Sigmoid colon (tissue), 7 donors: ENCODE measurements around the gene COL4A2. TPM values are rescaled to one million over a fixed set of nuclear protein-coding genes. Genes with fewer than 3 reads are reported as not detected.
A peak's percentile ranks its signal among the peaks of the same experiment; 100 is the strongest.
"Not testable (repeated sequence)": the region's sequence is repeated elsewhere in the genome, so short reads cannot be mapped to it uniquely, and the experiment has no call there.

ENCODE experiments used
- DNase-seq: peaks from one replicate; pipeline ENCODE4 v3.0.0-alpha.2; 2019
- H3K27ac ChIP-seq, 4 donors: fragments of 200-600 bp; sonication (generic); one replicate each; pipeline ENCODE4 v1.5.1; 2016 to 2019; ENCODE audit warnings: mild to moderate bottlenecking in 1 of 4
- H3K27me3 ChIP-seq, 3 donors: fragments of 200-600 bp; sonication (generic); one replicate each; pipeline ENCODE4 v1.5.1; 2019; ENCODE audit warnings: mild to moderate bottlenecking in 1 of 3
- H3K36me3 ChIP-seq, 4 donors: fragments of 200-600 bp; sonication (generic); one replicate each; pipeline ENCODE4 v1.5.1; 2016 to 2019
- H3K4me1 ChIP-seq, 4 donors: fragments of 200-600 bp; sonication (generic); one replicate each; pipeline ENCODE4 v1.5.1; 2017 to 2019
- H3K4me3 ChIP-seq, 4 donors: fragments of 200-600 bp; sonication (generic); one replicate each; pipeline ENCODE4 v1.5.1; 2017 to 2019; ENCODE audit warnings: mild to moderate bottlenecking in 2 of 4, moderate library complexity in 1 of 4
- H3K9me3 ChIP-seq, 4 donors: fragments of 200-600 bp in 3 of 4; sonication (generic) in 3 of 4; one replicate each; pipeline versions ENCODE4 v1.5.1 to v1.6.1; 2013 to 2019
- CTCF ChIP-seq, 4 experiments: fragments of 450-650 bp in 3 of 4; fragments of 200-600 bp in 1 of 4; IDR thresholded peaks; one replicate each; pipeline ENCODE4 v1.5.1; 2016 to 2019; ENCODE audit warnings: antibody characterized with exemption in 4 of 4, mild to moderate bottlenecking in 3 of 4, moderate library complexity in 2 of 4
- EP300 ChIP-seq, 4 donors: sonication (generic); formaldehyde crosslinking; IDR thresholded peaks; one replicate each; pipeline ENCODE4 v1.6.1; 2017; ENCODE audit warnings: antibody characterized with exemption in 4 of 4
- POLR2A ChIP-seq, 2 donors: fragments of 450-650 bp; IDR thresholded peaks; one replicate each; pipeline ENCODE4 v1.6.1; 2016; ENCODE audit warnings: antibody characterized with exemption in 2 of 2, mild to moderate bottlenecking in 2 of 2, moderate library complexity in 2 of 2
- POLR2AphosphoS5 ChIP-seq, 4 donors: sonication (generic); formaldehyde crosslinking; IDR thresholded peaks; one replicate each; pipeline ENCODE4 v1.6.1; 2017; ENCODE audit warnings: antibody characterized with exemption in 4 of 4
- WGBS, 2 donors: extraction: QIAGEN DNeasy Blood & Tissue Kit; methylation state at CpG; one replicate each; pipeline ENCODE4 v1.1.7; 2013; 5-methylcytosine and 5-hydroxymethylcytosine counted together
- intact Hi-C: fragments of 100-400 bp; cut with DNase I; formaldehyde crosslinking; loops from one replicate; pipeline ENCODE4 v1.15.1; 2023
- polyA plus RNA-seq, 3 donors: library from polyadenylated mRNA; stranded (reverse); fragments of 200-250 nt; gene quantifications; one replicate each; pipeline ENCODE4 v1.2.3, GENCODE V29; 2013
- total RNA-seq, 4 donors: library from RNA; depleted of rRNA; stranded (reverse); fragments of >200 nt; gene quantifications; one replicate each; pipeline ENCODE4 v1.1.0, GENCODE V29; 2016
- donor health status: healthy with polysubstance abuse.
- donor health status: Bipolar disorder and iron deficiency.
- donor health status: healthy.

Gene COL4A2
- total and polyA plus RNA-seq, 7 donors = 24.0 to 1,039 (median 306) TPM

DNA sequence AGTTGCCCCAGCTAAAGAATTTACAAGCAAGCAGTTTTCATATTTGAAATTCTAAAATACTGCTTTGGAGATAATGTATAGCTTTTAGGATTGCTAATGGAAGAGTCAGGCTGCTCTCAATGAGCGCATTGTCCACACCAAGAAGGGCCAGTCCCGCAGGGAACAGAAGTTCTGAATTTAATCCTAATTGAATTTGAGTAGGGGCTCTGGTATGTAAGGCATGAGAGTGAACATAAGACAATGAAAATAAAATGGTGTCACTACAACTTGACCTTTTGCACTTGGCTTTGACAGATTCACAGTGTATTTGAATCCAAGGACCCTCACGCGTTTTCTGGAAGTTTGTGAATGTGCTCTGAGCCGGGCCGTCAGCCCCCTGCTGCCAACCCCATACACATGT, 221.8 kb downstream of the COL4A2 start:
- H3K4me3 ChIP-seq = no peak overlapping the region
- no peaks in the 10 kb centered on the region for H3K36me3 ChIP-seq
- TF ChIP-seq POLR2AphosphoS5 (IDR thresholded peaks at IDR 0.05) (no peak), CTCF (IDR thresholded peaks at IDR 0.05) (no peak), EP300 (IDR thresholded peaks at IDR 0.05) (no peak), POLR2A (IDR thresholded peaks at IDR 0.05) (no peak)
- no peak for DNase-seq
- H3K27ac ChIP-seq = peak overlapping the region in 3 of 4 donors; percentile 57 to 74 (median 72)
- intact Hi-C loops = no loop called here
- 92 to 96% methylated on average over 6 of the region's 6 CpGs for WGBS, 2 donors
- no peaks in the 10 kb centered on the region for H3K27me3 ChIP-seq
- H3K9me3 ChIP-seq = no peaks in the 10 kb centered on the region
- H3K4me1 ChIP-seq = peaks cover 0 to 60% (median 34%) of the 10 kb centered on the region in 4 donors

- H3K4me1 ChIP-seq = peaks cover 0 to 52% (median 28%) of the 10 kb centered on the region in 4 donors
- H3K9me3 ChIP-seq = no peaks in the 10 kb centered on the region
- no peak overlapping the region for H3K4me3 ChIP-seq
- no peaks in the 10 kb centered on the region for H3K36me3 ChIP-seq
- intact Hi-C loops = no loop called here
- TF ChIP-seq POLR2A (IDR thresholded peaks at IDR 0.05) (no peak), EP300 (IDR thresholded peaks at IDR 0.05) (no peak), POLR2AphosphoS5 (IDR thresholded peaks at IDR 0.05) (no peak), CTCF (IDR thresholded peaks at IDR 0.05) (no peak)
- 91% methylated on average over 19 of the region's 23 CpGs for WGBS, 2 donors
- no peaks in the 10 kb centered on the region for H3K27me3 ChIP-seq
- peak; percentile 63 for DNase-seq
- H3K27ac ChIP-seq = peak overlapping the region in 3 of 4 donors; percentile 57 to 74 (median 72)
These were observed 222.6 kb downstream of the COL4A2 start for GRCh38 chr13:110529522-110530311.

DNA sequence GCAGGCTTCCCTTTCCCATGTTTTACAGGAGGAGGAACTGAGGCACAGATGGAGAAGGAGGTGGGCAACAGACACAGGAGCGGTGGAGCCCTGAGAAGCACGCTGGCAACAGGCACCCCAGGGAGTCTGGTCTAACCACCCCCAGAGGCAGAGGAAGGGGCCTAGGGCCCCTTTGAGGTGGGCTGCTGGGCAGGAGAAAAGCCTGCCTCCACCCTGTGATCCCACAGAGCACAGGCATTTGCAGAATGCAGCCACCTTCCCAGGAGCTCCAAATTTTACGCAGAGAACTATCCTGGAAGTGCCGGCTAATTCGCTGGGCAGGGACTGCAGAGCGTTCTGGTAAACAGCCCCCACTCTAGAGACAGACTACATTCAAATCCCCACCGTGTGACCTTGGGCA, 224.0 kb downstream of the COL4A2 start:
- intact Hi-C loops = no loop called here
- H3K27me3 ChIP-seq = no peaks in the 10 kb centered on the region

DNA sequence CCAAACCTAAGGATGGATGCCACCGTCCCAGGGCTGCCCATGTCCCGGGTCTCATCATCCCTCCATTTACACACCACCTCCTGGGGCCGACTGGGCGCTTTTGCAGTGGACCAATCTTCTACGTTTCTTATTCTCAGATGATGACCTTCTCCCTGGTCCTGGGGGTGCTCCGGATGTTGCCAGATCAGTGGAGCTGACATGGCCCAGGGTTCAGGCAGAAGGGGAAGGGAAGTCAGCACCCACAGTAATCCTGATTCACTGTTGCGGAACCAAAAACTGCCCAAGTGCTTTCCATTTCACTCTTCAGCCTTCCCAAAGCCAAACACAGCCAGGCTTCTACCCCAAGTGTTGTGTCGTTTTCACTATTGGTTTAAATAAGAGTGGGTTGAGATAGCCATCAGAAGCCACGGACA, 224.6 kb downstream of the COL4A2 start:
- Histone ChIP-seq H3K27ac (peak overlapping the region in 1 of 4 donors; percentile 18), H3K9me3 (no peaks in the 10 kb centered on the region), H3K4me1 (peaks cover 0 to 34% (median 19%) of the 10 kb centered on the region in 4 donors), H3K27me3 (no peaks in the 10 kb centered on the region), H3K4me3 (no peak overlapping the region), H3K36me3 (no peaks in the 10 kb centered on the region)
- TF ChIP-seq POLR2A (IDR thresholded peaks at IDR 0.05) = no peak
- no peak for TF ChIP-seq POLR2AphosphoS5 (IDR thresholded peaks at IDR 0.05)
- TF ChIP-seq EP300 (IDR thresholded peaks at IDR 0.05) = no peak
- peak; percentile 69 for DNase-seq
- intact Hi-C loops = no loop called here
- 91% methylated on average over 9 of the region's 9 CpGs for WGBS, 2 donors

More for the DNA sequence above, 224.0 kb downstream of the COL4A2 start:
- TF ChIP-seq POLR2AphosphoS5 (IDR thresholded peaks at IDR 0.05) = no peak
- TF ChIP-seq EP300 (IDR thresholded peaks at IDR 0.05) = no peak
- DNase-seq = peak; percentile 46
- 89 to 96% methylated on average over 7 of the region's 7 CpGs for WGBS, 2 donors
- H3K36me3 ChIP-seq = no peaks in the 10 kb centered on the region
- H3K27ac ChIP-seq = peak overlapping the region in 1 of 4 donors; percentile 33
- no peaks in the 10 kb centered on the region for H3K9me3 ChIP-seq
- no peak overlapping the region for H3K4me3 ChIP-seq
- H3K4me1 ChIP-seq = peaks cover 0 to 38% (median 20%) of the 10 kb centered on the region in 4 donors

DNA sequence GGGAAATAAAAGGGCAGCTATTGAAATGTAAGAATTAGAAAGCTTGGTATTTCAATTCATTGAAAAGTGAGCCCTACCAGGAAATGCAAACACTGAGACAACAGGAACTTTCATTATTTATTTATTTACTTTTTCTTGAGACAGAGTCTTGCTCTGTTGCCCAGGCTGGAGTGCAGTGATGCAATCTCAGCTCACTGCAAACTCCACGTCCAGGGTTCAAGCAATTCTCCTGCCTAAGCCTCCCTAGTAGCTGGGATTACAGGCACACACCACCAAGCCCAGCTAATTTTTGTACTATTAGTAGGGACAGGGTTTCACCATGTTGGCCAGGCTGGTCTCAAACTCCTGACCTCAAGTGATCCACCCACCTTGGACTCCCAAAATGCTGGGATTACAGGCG, 225.2 kb downstream of the COL4A2 start:
- DNase-seq, intact Hi-C loops, H3K4me3 ChIP-seq, H3K9me3 ChIP-seq, H3K27me3 ChIP-seq, H3K36me3 ChIP-seq: not testable (repeated sequence)
- WGBS, 2 donors = 56 to 70% methylated on average over 2 of the region's 2 CpGs
- Histone ChIP-seq H3K4me1 (peaks cover 0 to 29% (median 13%) of the 10 kb centered on the region in 4 donors), H3K27ac (peak overlapping the region in 1 of 4 donors; percentile 18)

DNA sequence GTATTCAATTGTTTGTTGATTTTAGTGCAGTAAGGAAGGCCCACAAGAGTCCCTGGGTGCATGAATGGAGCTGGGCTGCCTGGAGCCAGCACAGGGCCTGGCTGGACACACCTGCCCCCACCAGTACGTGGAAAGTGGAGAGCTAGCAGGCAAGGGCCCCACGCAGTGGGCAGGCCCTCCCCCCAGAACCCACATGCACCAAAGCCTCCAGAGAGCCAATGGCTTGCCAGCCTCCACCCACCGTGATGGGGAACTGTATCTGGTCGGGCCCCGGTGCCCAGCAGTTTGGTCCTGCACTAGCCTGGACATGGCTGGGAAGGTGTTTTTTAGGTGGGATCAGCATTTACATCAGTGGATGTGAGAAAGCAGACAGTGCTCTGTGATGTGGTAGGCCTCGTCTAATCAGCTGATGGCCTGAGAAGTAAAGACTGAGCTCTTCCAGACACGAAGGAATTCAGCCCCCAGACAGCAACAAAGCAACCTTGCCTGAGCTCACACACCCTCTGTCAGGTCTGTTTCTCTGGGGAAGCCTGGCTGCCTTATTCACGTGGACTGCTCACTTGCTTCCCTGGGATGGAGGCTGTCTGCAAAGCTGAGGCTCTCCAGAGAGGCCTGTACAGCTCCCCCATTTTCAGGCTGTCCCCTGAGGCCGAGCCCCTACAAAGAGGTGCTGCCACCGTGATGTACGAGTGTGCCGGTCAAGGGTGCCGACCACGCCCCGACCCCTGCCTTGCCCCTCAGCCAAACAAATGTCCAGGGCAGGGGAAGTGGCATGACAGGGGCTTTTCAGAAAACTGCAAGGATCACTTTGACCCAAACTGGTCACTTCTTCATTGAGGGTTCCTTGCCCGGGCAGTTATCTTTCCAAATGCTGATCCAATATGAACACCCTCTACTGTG, 226.9 kb downstream of the COL4A2 start:
- intact Hi-C loops = no loop called here
- H3K36me3 ChIP-seq = no peaks in the 10 kb centered on the region
- H3K27ac ChIP-seq = no peak overlapping the region
- peaks cover 0 to 18% (median 7%) of the 10 kb centered on the region in 4 donors for H3K4me1 ChIP-seq
- no peaks in the 10 kb centered on the region for H3K9me3 ChIP-seq
- WGBS, 2 donors = 84 to 88% methylated on average over 16 of the region's 16 CpGs
- TF ChIP-seq POLR2AphosphoS5 (IDR thresholded peaks at IDR 0.05) (no peak), EP300 (IDR thresholded peaks at IDR 0.05) (no peak), CTCF (IDR thresholded peaks at IDR 0.05) (no peak), POLR2A (IDR thresholded peaks at IDR 0.05) (no peak)
- DNase-seq = peak; percentile 60
- H3K4me3 ChIP-seq = no peak overlapping the region
- H3K27me3 ChIP-seq = no peaks in the 10 kb centered on the region
